H54 (cell line): Measurements from ENCODE around the gene HADHA.
"Not testable (repeated sequence)": the region's sequence is repeated elsewhere in the genome, so short reads cannot be mapped to it uniquely, and the experiment has no call there.

Experiments used
- DNase-seq: peaks from one replicate; pipeline ENCODE4 v3.0.0; 2011; ENCODE audit warnings: low spot score, mixed read lengths; ENCODE audit not compliant: insufficient read length
- FAIRE-seq: peaks from 3 replicates; lab custom pipeline; 2011; peaks lifted over from hg19 to GRCh38; lab: Jason Lieb, UNC
- POLR2A ChIP-seq: IDR thresholded peaks from 2 replicates; pipeline ENCODE4 v1.6.1; 2011; ENCODE audit warnings: low read depth, mild to moderate bottlenecking, low read length

HADHA gene

DNA sequence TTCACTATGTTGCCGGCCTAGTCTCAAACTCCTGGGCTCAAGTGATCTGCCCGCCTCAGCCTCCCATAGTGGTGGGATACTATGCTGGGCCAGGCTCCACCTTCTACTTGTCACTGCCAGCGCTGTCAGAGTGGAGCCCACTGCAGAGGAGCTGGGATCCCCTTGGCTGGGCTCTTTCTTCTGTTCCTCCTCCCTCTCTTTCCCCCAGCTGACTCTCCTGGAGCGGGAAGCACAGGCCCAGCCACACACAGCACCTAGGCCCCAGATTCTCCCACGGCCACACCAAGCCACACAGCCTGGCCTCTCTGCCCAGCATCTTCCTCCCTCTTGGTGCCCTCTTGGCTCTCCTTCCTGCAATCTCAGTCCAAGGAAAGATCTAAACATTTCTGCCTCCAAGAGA, 75.2 kb downstream of the HADHA start:
- FAIRE-seq (no peak), DNase-seq (no peak)
- no peak for TF ChIP-seq POLR2A

- no peak for FAIRE-seq
These were observed 75.6 kb downstream of the HADHA start for GRCh38 chr2:26168785-26169184.

DNA sequence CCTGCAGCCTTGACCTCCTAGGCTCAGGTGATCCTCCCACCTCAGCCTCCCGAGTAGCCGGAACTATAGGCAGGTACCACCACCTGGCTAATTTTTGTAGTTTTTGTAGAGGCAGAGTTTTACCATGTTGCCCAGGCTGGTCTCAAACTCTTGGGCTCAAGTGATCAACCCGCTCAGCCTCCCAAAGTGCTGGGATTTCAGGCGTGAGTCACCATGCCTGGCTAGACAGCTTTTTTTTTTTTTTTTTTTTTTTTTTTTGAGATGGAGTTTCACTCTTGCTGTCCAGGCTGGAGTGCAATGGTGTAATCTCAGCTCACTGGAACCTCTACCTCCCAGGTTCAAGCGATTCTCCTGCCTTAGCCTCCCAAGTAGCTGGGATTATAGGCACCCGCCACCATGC, 77.9 kb downstream of the HADHA start:
- not testable (repeated sequence) for FAIRE-seq, DNase-seq

More at GRCh38 chr2:26168785-26169184, 75.6 kb downstream of the HADHA start:
- DNase-seq = no peak
- no peak for TF ChIP-seq POLR2A

- FAIRE-seq (no peak), DNase-seq (no peak)
- no peak for TF ChIP-seq POLR2A
These were observed 79.0 kb downstream of the HADHA start for GRCh38 chr2:26165403-26165802.

DNA sequence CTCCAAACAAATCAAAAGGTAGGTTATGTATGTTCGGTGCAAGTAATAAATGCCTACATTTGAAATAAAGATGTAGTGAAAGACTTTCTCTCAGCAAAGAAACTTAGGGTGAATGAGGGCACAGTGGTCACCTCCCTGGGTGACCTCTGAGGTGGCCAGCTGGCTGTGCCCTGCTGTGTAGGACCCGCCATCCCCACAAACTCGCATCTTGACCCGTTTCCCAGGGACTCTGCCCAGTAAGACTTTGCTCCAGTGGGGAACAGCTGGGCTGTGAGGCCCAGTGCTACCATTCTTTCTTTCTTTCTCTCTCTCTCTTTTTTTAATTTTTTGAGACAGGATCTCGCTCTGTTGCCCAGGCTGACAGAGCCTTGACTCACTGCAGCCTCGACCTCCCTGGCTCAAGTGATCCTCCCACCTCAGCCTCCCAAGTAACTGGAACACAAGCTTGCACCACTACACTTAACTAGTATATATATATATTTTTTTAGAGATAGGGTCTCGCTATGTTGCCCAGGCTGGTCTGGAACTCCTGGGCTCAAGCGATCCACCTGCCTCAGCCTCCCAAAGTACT, 79.7 kb downstream of the HADHA start:
- TF ChIP-seq POLR2A = no peak
- no peak for FAIRE-seq
- no peak for DNase-seq

DNA sequence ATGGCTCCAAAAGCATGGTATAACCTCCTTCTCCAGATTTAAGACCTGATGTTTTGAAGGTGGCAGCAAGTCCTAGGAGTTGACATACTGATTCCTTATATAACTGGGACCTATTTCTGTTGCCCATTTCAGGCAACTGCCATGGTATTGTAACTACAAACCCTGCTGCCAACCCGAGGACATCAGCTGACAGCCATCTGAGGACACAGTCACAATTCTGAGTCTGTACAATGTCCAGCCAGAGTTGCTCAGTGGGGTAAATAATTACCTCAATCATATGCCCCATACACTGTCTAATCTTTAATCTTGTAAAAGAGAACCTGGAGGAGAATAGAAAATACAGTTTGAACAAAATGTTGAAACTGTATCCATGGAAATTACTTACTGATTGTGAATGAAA, 80.2 kb downstream of the HADHA start:
- FAIRE-seq (no peak), DNase-seq (no peak)
- no peak for TF ChIP-seq POLR2A

DNA sequence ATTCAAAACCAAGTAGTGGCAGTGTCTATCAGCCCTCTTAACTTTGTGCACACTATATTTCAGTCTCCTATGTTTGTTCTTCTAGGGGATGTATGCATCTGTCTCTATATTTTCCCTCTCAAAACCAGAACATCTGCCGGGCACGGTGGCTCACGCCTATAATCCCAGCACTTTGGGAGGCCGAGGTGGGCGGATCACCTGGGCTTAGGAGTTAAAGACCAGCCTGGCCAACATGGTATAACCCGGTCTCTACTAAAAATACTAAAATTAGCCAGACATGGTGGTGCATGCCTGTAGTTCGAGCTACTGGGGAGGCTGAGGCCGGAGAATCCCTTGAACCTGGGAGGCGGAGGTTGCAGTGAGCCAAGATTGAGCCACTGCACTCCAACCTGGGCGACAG, 81.5 kb downstream of the HADHA start:
- no peak for FAIRE-seq
- no peak for DNase-seq
- no peak for TF ChIP-seq POLR2A

DNA sequence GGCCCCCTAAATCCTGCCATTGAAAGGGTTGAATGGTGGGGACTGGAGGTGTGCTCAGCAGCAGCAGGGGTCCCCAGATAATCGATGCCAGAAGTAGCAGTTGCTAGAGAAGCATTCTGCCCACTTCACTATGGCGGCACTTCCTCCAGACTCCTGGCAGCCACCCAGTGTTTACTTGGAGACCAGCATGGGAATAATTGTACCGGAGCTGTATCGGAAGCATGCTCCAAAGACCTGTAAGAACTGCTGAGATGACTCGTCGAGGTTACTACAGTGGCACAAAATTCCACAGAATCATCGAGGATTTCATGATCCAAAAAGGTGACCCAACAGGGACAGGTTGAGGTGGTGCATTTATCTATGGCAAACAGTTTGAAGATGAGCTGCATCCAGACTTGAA, 82.5 kb downstream of the HADHA start:
- DNase-seq (no peak), FAIRE-seq (no peak)
- no peak for TF ChIP-seq POLR2A

- no peak for DNase-seq
- TF ChIP-seq POLR2A = no peak
- FAIRE-seq = no peak
These were observed 86.9 kb downstream of the HADHA start for GRCh38 chr2:26157580-26157979.

GRCh38 chr2:26150243-26150642, 94.2 kb downstream of the HADHA start:
- FAIRE-seq (no peak), DNase-seq (no peak)
- no peak for TF ChIP-seq POLR2A

- TF ChIP-seq POLR2A = no peak
- FAIRE-seq = no peak
- no peak for DNase-seq
These were observed 95.9 kb downstream of the HADHA start for GRCh38 chr2:26148501-26148900.

GRCh38 chr2:26144953-26145680, 99.3 kb downstream of the HADHA start:
- FAIRE-seq (peak; percentile 75), DNase-seq (peak; percentile 25)
- no peak for TF ChIP-seq POLR2A

DNA sequence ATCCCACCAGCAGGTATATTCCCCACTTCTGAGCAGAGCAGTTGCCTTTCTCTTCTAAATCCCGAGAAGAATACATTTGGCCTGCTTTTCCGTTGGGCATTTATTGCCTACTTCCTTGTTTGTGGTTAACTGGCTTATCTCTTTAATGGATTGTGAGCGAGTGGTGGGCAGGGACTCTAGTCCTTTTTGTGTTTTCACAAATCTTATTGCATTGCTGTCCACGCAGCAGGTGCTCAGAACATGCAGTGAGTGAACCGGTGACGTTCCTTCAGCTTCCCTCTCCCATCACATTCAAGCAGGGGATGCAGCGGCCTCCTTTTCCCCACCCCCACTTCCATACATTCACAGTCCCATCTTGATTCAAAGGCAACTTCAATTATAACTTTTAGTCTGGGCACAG, 100.4 kb downstream of the HADHA start:
- no peak for FAIRE-seq
- no peak for TF ChIP-seq POLR2A
- DNase-seq = no peak

- no peak for TF ChIP-seq POLR2A
- DNase-seq (no peak), FAIRE-seq (no peak)
These were observed 103.2 kb downstream of the HADHA start for GRCh38 chr2:26141145-26141769.
